HepG2 (cell line): Measurements from ENCODE around the gene MAN2B2. TPM values are rescaled to one million over a fixed set of nuclear protein-coding genes. Genes with fewer than 3 reads are reported as not detected.
A peak's percentile ranks its signal among the peaks of the same experiment; 100 is the strongest.

Experiments
- CCAR2 ChIP-seq: fragments of 200-400 bp; formaldehyde crosslinking; optimal IDR thresholded peaks from 2 replicates; pipeline ENCODE3; 2018; ENCODE audit warnings: low read depth, mild to moderate bottlenecking, low read length, moderate library complexity
- DR1 ChIP-seq: sonication (generic); formaldehyde crosslinking; IDR thresholded peaks from 2 replicates; pipeline ENCODE4 v1.8.0; 2021; ENCODE audit warnings: mild to moderate bottlenecking, missing genetic modification reagents, inconsistent platforms
- ERF ChIP-seq: IDR thresholded peaks from 2 replicates; pipeline ENCODE4 v1.6.1; 2018; ENCODE audit warnings: missing biosample characterization, missing genetic modification reagents
- GTF2F1 ChIP-seq: fragments of 150-350 bp; IDR thresholded peaks from 2 replicates; pipeline ENCODE4 v1.6.1; 2014; ENCODE audit warnings: low read length
- ISL2 ChIP-seq: sonication (generic); formaldehyde crosslinking; IDR thresholded peaks from 2 replicates; pipeline ENCODE4 v1.5.0; 2020; ENCODE audit warnings: missing genetic modification reagents
- JUND ChIP-seq: sonication (generic); formaldehyde crosslinking; IDR thresholded peaks from 2 replicates; pipeline ENCODE4 v1.8.0; 2022; ENCODE audit warnings: mild to moderate bottlenecking, missing genetic modification reagents
- KMT2A ChIP-seq: sonication (generic); formaldehyde crosslinking; IDR thresholded peaks from 2 replicates; pipeline ENCODE4 v1.4.0; 2020; ENCODE audit warnings: missing genetic modification reagents
- NR2F1 ChIP-seq, 2 experiments: fragments of 450-650 bp in 1 of 2; formaldehyde crosslinking in 1 of 2; IDR thresholded peaks; 2 replicates each; pipeline versions ENCODE4 v1.5.0 to v1.6.1; 2016 to 2020; ENCODE audit warnings: mild to moderate bottlenecking in 1 of 2, missing compliant biosample characterization in 1 of 2, missing genetic modification reagents in 1 of 2, moderate library complexity in 1 of 2
- PRDM10 ChIP-seq: sonication (generic); formaldehyde crosslinking; IDR thresholded peaks from 2 replicates; pipeline ENCODE4 v1.4.0; 2020; ENCODE audit warnings: low read depth, missing genetic modification reagents
- PRMT3 ChIP-seq: sonication (generic); formaldehyde crosslinking; IDR thresholded peaks from 2 replicates; pipeline ENCODE4 v1.8.1; 2022; ENCODE audit warnings: low read depth, mild to moderate bottlenecking, moderate library complexity, missing genetic modification reagents, borderline replicate concordance
- TERF1 ChIP-seq: sonication (generic); formaldehyde crosslinking; IDR thresholded peaks from 2 replicates; pipeline ENCODE4 v1.8.0; 2022; ENCODE audit warnings: mild to moderate bottlenecking, missing genetic modification reagents, moderate library complexity
- ZFP36L1 ChIP-seq: sonication (generic); formaldehyde crosslinking; IDR thresholded peaks from 2 replicates; pipeline ENCODE4 v1.8.0; 2022; ENCODE audit warnings: mild to moderate bottlenecking, missing genetic modification reagents, moderate library complexity
- ZIK1 ChIP-seq: sonication (generic); formaldehyde crosslinking; IDR thresholded peaks from 2 replicates; pipeline ENCODE4 v1.5.0; 2020; ENCODE audit warnings: mild to moderate bottlenecking, low read depth, missing genetic modification reagents, borderline replicate concordance
- ZNF30 ChIP-seq: sonication (generic); formaldehyde crosslinking; IDR thresholded peaks from 2 replicates; pipeline ENCODE4 v1.5.0; 2020; ENCODE audit warnings: mild to moderate bottlenecking, missing genetic modification reagents
- ZNF574 ChIP-seq: sonication (generic); formaldehyde crosslinking; IDR thresholded peaks from 2 replicates; pipeline ENCODE4 v1.4.0; 2020; ENCODE audit warnings: missing genetic modification reagents
- ZNF577 ChIP-seq: sonication (generic); formaldehyde crosslinking; IDR thresholded peaks from 2 replicates; pipeline ENCODE4 v1.4.0; 2020; ENCODE audit warnings: mild to moderate bottlenecking, low read depth, missing genetic modification reagents, borderline replicate concordance
- ZNF607 ChIP-seq: sonication (generic); formaldehyde crosslinking; IDR thresholded peaks from 2 replicates; pipeline ENCODE4 v1.5.1; 2020; ENCODE audit warnings: missing genetic modification reagents, mild to moderate bottlenecking, borderline replicate concordance
- ZNF710 ChIP-seq: sonication (generic); formaldehyde crosslinking; IDR thresholded peaks from 2 replicates; pipeline ENCODE4 v1.5.0; 2020; ENCODE audit warnings: mild to moderate bottlenecking, missing genetic modification reagents, borderline replicate concordance
- ZNF780A ChIP-seq: sonication (generic); formaldehyde crosslinking; IDR thresholded peaks from 2 replicates; pipeline ENCODE4 v1.8.0; 2022; ENCODE audit warnings: mild to moderate bottlenecking, missing genetic modification reagents, moderate library complexity
- ZSCAN25 ChIP-seq: sonication (generic); formaldehyde crosslinking; IDR thresholded peaks from 2 replicates; pipeline ENCODE4 v1.8.0; 2022; ENCODE audit warnings: mild to moderate bottlenecking, missing genetic modification reagents
- polyA plus RNA-seq, 8 experiments: library from polyadenylated mRNA; depleted of rRNA in 3 of 8; stranded (reverse) in 7 of 8; unstranded in 1 of 8; fragments of >200 nt; fragmentation: Illumina TruSeq in 4 of 8; extraction: Trizol in 4 of 8; gene quantifications; 2 replicates each; pipeline versions ENCODE4 v1.2.1 to v1.2.3, GENCODE V29; 2011 to 2016; ENCODE audit warnings: low read depth in 4 of 8, missing spikeins in 1 of 8, mixed read lengths in 1 of 8; ENCODE audit not compliant: insufficient read depth in 1 of 8
- total RNA-seq, 5 experiments: library from RNA; depleted of rRNA; stranded (reverse); fragments of >200 nt; fragmentation: Illumina TruSeq; extraction: Trizol; gene quantifications; 2 replicates each; pipeline ENCODE4 v1.2.3, GENCODE V29; 2016; ENCODE audit warnings: low read depth in 1 of 5

The MAN2B2 gene
- total and polyA plus RNA-seq, 2 of the 13 experiments (the other 11 are each of a cell fraction or from before 2014, with no cell fraction given): 4.8 to 5.4 TPM

GRCh38 chr4:6633091-6633906, 58.3 kb downstream of the MAN2B2 start (continued):
- TF ChIP-seq ZNF574: no peak
- no peak for TF ChIP-seq TERF1 (CRISPR knock-in tag)
- TF ChIP-seq ZFP36L1: no peak
- TF ChIP-seq ERF: no peak
- no peak for TF ChIP-seq ZIK1 (CRISPR knock-in tag)
- 0 out of 2 replicates have a peak, but pooled peaks have one; percentile 26 for TF ChIP-seq ZNF710 (CRISPR knock-in tag)
- TF ChIP-seq ZNF577 (CRISPR knock-in tag): no peak
- no peak for TF ChIP-seq DR1 (CRISPR knock-in tag)
- no peak for TF ChIP-seq PRMT3
- no peak for TF ChIP-seq ZSCAN25
- TF ChIP-seq ZNF780A (CRISPR knock-in tag): no peak
- TF ChIP-seq PRDM10: no peak
- TF ChIP-seq ZNF607 (CRISPR knock-in tag): no peak
- peak; percentile 66; the same call in 1 of the 2 replicates for TF ChIP-seq KMT2A (CRISPR knock-in tag)
- no peak for TF ChIP-seq CCAR2
- TF ChIP-seq GTF2F1: no peak
- no peak for TF ChIP-seq ZNF30 (CRISPR knock-in tag)
- no peak for TF ChIP-seq NR2F1 (CRISPR knock-in tag; IDR thresholded peaks at IDR 0.05)
- no peak for TF ChIP-seq ISL2
- TF ChIP-seq JUND (CRISPR knock-in tag): no peak
